ENCODE data around the gene PVALEF. TPM values are rescaled to one million over a fixed set of nuclear protein-coding genes. Genes with fewer than 3 reads are reported as not detected.

PVALEF gene
- total RNA-seq, 4 donors from 2014 or later, result not detected

DNA sequence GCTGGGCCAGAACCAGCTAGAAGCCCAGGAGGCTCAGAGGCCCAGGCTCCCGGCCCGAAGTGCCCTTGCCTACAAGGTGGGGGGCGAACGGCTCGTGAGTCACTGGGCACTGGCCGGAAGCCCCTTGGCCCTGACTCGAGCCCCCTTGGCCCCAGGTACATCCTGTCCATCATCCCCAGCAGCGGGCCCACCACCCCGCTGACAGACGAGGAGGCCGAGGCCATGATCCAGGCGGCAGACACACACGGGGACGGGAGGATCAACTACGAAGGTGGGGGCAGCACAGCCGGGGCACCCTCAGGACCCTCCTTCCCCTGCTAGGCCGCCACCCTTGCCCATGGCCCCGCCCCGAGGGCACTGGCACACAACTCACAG is 16.5 kb downstream of the PVALEF start:
- intact Hi-C loops (cut with DNase I), result no loop called here
- DNase-seq (ENCODE audit: extremely low spot score), result no peak
- H3K4me1 ChIP-seq, result no peaks in the 10 kb centered on the region
- 100% methylated on average over 1 of the region's 19 CpGs for WGBS
- H3K27me3 ChIP-seq, result peaks cover 0 to 49% (median 0%) of the 10 kb centered on the region in 4 donors
- no peak overlapping the region for H3K27ac ChIP-seq (replicated peaks in 1 of 4)
- H3K36me3 ChIP-seq, result no peaks in the 10 kb centered on the region
- H3K4me3 ChIP-seq, result no peak overlapping the region
- no peaks in the 10 kb centered on the region for H3K9me3 ChIP-seq
- TF ChIP-seq POLR2AphosphoS5 (IDR thresholded peaks at IDR 0.05) (no peak), POLR2A (IDR thresholded peaks at IDR 0.05; ENCODE audit: low read depth) (no peak), EP300 (IDR thresholded peaks at IDR 0.05) (no peak)
- TF ChIP-seq, protein P1, sequence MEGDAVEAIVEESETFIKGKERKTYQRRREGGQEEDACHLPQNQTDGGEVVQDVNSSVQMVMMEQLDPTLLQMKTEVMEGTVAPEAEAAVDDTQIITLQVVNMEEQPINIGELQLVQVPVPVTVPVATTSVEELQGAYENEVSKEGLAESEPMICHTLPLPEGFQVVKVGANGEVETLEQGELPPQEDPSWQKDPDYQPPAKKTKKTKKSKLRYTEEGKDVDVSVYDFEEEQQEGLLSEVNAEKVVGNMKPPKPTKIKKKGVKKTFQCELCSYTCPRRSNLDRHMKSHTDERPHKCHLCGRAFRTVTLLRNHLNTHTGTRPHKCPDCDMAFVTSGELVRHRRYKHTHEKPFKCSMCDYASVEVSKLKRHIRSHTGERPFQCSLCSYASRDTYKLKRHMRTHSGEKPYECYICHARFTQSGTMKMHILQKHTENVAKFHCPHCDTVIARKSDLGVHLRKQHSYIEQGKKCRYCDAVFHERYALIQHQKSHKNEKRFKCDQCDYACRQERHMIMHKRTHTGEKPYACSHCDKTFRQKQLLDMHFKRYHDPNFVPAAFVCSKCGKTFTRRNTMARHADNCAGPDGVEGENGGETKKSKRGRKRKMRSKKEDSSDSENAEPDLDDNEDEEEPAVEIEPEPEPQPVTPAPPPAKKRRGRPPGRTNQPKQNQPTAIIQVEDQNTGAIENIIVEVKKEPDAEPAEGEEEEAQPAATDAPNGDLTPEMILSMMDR (IDR thresholded peaks at IDR 0.05), result no peak

DNA sequence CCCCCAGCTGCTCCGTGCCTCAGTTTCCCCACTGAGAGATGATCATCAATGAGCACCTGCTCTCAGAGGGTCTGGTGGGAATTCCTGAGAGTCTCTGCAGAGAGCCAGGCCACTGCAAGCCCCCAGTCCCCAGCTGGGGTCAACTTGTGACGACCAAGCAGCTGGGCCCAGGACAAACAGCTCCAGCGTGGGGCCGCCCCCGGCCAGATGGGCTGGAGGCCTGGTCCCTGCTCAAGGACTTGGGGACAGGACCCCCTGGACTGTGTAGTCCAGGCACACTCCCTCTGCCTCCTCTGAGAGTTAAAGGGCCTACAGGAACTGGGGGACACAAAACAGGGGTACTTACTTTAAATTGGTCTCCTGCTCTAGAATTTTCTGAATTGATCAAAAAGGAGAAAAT is 17.3 kb downstream of the PVALEF start:
- H3K27ac ChIP-seq (replicated peaks in 1 of 4), result no peak overlapping the region
- intact Hi-C loops (cut with DNase I), result no loop called here
- H3K36me3 ChIP-seq, result no peaks in the 10 kb centered on the region
- TF ChIP-seq EP300 (IDR thresholded peaks at IDR 0.05) (no peak), POLR2A (IDR thresholded peaks at IDR 0.05; ENCODE audit: low read depth) (no peak), POLR2AphosphoS5 (IDR thresholded peaks at IDR 0.05) (no peak)
- TF ChIP-seq, protein P1 (IDR thresholded peaks at IDR 0.05), result no peak
- no peaks in the 10 kb centered on the region for H3K9me3 ChIP-seq
- no peaks in the 10 kb centered on the region for H3K4me1 ChIP-seq
- H3K4me3 ChIP-seq, result no peak overlapping the region
- 88% methylated on average over 4 of the region's 5 CpGs for WGBS
- no peak for DNase-seq (ENCODE audit: extremely low spot score)
- H3K27me3 ChIP-seq, result peaks cover 0 to 49% (median 0%) of the 10 kb centered on the region in 4 donors

DNA sequence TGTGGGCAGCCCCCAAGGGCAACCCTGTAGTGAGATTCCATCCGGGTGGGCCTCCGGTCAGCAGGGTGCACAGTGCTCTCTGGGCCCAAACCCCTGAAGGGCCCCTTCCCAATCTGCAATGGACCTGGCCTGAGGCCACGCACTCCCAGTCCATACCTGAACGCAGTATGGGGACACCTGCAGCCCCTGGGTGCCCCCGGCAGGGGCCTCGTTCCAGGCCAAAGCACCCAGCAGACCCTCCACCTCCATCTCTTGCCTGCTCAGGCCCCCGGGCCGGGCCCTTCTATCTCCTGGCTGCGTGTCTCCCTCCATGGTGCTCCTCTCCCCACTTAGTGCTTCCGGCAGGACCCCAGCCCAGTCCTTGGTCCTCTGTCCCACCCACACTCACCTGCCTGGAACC is 18.0 kb downstream of the PVALEF start:
- Histone ChIP-seq H3K27me3 (peaks cover 0 to 49% (median 0%) of the 10 kb centered on the region in 4 donors), H3K4me1 (no peaks in the 10 kb centered on the region), H3K27ac (replicated peaks in 1 of 4) (no peak overlapping the region), H3K9me3 (no peaks in the 10 kb centered on the region), H3K4me3 (no peak overlapping the region), H3K36me3 (no peaks in the 10 kb centered on the region)
- TF ChIP-seq, protein P1 (IDR thresholded peaks at IDR 0.05), result no peak
- TF ChIP-seq EP300 (IDR thresholded peaks at IDR 0.05) (no peak), POLR2AphosphoS5 (IDR thresholded peaks at IDR 0.05) (no peak), POLR2A (IDR thresholded peaks at IDR 0.05; ENCODE audit: low read depth) (no peak)
- DNase-seq (ENCODE audit: extremely low spot score), result no peak
- 91% methylated on average over 6 of the region's 10 CpGs for WGBS
- intact Hi-C loops (cut with DNase I), result no loop called here

DNA sequence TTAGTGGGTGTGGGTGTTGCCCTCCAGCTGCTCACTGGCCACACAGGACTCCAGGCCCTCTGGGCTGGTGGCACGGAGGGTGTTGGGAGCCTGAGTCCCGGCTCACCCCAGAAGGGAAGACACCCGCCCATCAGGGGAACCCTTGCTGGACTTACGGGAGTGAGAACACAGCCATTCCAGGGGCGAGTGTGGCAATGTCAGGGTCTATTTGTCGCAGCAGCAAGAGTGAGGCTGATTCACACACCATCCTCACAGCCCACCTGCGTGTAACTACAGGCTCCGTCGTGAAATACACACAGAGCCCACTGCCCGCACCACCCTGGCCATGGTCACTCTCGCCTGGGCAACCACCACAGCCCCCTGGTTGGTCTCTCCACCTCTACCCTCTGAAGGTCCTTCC is 18.5 kb downstream of the PVALEF start:
- Histone ChIP-seq H3K9me3 (no peaks in the 10 kb centered on the region), H3K27me3 (peaks cover 0 to 49% (median 0%) of the 10 kb centered on the region in 4 donors), H3K27ac (replicated peaks in 1 of 4) (no peak overlapping the region), H3K36me3 (peaks cover 0 to under 1% (median 0%) of the 10 kb centered on the region in 4 donors), H3K4me3 (no peak overlapping the region), H3K4me1 (no peaks in the 10 kb centered on the region)
- intact Hi-C loops (cut with DNase I), result no loop called here
- WGBS, result 95% methylated on average over 11 of the region's 11 CpGs
- TF ChIP-seq, protein P1 (IDR thresholded peaks at IDR 0.05), result no peak
- TF ChIP-seq POLR2AphosphoS5 (IDR thresholded peaks at IDR 0.05), result no peak
- no peak for TF ChIP-seq POLR2A (IDR thresholded peaks at IDR 0.05; ENCODE audit: low read depth)
- TF ChIP-seq EP300 (IDR thresholded peaks at IDR 0.05), result no peak
- no peak for DNase-seq (ENCODE audit: extremely low spot score)

DNA sequence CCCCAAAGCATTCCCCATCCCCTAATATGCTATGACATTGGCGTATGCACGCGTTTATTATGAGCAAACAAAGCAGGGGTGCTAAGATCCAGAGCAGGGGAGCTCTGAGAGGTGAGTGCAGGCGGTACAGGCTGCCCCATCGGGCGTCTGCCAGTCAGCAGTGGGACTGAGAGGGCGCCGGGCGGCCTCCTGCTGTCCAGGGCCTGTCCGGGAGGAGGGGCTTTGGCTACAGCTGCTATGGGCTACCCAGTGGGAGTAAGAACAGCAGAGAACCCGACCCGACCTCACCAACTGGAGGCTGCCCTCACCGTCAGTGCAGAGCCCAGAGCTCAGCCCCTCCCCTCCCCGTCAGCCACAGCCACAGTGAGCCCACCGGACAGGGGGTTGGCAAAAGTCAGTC is 19.2 kb downstream of the PVALEF start:
- no peak for DNase-seq (ENCODE audit: extremely low spot score)
- Histone ChIP-seq H3K4me3 (no peak overlapping the region), H3K4me1 (no peaks in the 10 kb centered on the region), H3K27ac (replicated peaks in 1 of 4) (no peak overlapping the region), H3K27me3 (peaks cover 0 to 49% (median 0%) of the 10 kb centered on the region in 4 donors), H3K36me3 (peaks cover 0 to 8% (median 2%) of the 10 kb centered on the region in 4 donors), H3K9me3 (no peaks in the 10 kb centered on the region)
- intact Hi-C loops (cut with DNase I), result no loop called here
- TF ChIP-seq POLR2AphosphoS5 (IDR thresholded peaks at IDR 0.05), result no peak
- no peak for TF ChIP-seq EP300 (IDR thresholded peaks at IDR 0.05)
- no peak for TF ChIP-seq POLR2A (IDR thresholded peaks at IDR 0.05; ENCODE audit: low read depth)
- TF ChIP-seq, protein P1 (IDR thresholded peaks at IDR 0.05), result no peak
- WGBS, result 51% methylated on average over 11 of the region's 15 CpGs

Measured in esophagus muscularis mucosa (tissue), 4 donors.